ENCODE results near the gene CLK3.
"Not testable (repeated sequence)": the region's sequence is repeated elsewhere in the genome, so short reads cannot be mapped to it uniquely, and the experiment has no call there.

Gene CLK3

GRCh38 chr15:74646480-74646879, 30.8 kb downstream of the CLK3 start:
- DNase-seq: no peak

GRCh38 chr15:74648051-74648842, 32.6 kb downstream of the CLK3 start:
- DNase-seq: no peak

DNA sequence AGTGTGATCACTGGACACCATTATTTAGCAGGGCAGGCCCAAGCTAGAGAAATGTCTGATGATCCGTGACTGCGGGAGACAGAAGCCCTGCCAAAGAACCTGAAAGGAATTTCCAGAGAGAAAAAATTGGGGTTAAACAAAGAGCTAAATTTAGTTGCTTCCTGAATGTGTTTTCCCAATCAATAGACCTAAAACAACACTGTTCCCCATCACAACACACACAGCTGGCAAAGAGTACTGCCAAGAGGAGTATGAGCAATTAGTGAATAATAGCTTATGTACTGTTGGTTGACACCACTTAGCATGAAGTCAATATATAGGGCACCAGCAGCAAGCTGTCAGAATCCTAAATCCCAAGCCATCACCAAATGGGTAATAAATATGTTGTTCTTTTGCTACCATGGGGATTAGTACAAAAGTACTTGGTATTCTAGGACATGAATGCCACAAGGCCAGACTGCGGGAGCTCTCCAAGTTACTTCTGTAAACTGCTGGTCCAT, 35.7 kb downstream of the CLK3 start:
- no peak for DNase-seq

- no peak for DNase-seq
Observed at GRCh38 chr15:74653426-74654102, 37.9 kb downstream of the CLK3 start.

DNA sequence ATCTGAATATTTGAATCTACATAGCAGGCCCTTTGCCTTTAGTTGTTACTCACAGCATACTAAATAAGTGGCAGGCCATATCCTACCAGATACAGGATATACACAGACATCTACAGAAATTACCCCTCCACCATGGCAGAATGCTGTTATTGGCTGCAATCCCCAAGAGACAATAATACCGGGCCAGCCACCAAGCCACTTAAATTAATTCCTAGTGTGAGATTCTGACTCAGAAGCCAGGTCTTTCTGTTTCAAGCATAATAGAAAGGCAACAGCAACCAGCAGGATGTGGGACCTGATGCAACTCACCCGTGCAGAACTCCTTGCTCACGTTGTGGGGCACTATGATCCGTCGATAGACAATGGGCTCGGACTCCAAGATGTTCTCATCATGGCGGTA, 39.8 kb downstream of the CLK3 start:
- DNase-seq: no peak

DNA sequence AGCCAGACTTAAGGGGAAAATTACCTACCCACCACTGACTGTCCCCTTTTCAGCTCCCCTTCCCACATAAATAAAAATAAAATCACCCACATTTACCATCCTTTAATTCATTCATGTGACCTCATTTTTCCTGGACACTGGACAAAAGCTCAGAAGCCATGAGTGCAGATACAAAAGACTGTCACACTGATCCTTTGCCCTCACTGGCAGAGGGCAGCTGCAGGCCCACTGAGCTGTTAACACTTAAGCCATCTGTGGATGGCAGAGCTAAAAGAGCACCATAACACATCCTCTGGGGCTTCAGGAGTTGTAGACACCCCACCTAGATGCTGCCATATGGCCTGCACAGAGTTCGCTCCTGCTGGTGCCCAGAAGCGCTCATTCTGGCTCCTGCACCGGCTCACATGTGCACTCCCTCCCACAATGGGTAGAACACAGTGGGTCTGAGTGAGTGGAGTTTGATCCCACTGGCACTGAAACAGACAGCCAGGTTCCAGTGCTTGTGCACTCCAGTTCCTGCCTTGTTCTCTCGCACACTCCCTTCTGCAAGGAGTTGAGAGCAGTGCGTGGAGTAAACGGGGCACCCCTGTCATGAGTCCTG, 41.4 kb downstream of the CLK3 start:
- DNase-seq: no peak

DNA sequence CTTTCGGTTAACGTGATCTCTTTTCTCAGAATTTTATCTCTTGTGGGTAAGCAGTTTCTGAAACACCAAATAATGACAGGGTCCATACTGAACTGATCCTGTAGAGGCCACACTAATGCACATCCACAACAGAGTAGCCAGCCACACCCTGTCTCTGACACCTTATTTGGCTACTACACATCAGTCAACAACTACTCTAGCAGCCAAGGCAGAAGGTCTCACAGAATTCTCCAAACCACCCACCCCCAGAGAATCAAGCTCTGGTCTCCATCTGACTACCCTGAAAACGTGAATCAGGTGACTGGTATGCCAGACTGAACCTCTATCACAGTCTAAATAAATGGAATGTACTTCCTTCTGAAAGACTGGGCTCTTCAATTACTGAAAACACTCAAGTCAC, 42.2 kb downstream of the CLK3 start:
- no peak for DNase-seq

DNA sequence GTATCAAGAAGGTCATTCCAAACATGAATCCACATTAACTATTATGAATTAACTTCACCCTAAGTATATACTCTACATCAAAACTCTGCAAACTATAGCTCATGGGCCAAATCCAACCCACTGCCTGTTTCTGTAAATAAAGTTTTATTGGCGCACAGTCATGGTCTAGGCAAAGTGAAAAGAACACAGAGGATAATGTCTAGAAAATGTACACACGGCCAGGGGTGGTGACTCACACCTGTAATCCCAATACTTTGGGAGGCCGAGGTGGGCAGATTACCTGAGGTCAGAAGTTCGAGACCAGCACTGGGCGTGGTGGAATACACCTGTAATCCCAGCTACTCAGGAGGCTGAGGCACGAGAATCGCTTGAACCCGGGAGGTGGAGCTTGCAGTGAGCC, 45.6 kb downstream of the CLK3 start:
- not testable (repeated sequence) for DNase-seq

DNA sequence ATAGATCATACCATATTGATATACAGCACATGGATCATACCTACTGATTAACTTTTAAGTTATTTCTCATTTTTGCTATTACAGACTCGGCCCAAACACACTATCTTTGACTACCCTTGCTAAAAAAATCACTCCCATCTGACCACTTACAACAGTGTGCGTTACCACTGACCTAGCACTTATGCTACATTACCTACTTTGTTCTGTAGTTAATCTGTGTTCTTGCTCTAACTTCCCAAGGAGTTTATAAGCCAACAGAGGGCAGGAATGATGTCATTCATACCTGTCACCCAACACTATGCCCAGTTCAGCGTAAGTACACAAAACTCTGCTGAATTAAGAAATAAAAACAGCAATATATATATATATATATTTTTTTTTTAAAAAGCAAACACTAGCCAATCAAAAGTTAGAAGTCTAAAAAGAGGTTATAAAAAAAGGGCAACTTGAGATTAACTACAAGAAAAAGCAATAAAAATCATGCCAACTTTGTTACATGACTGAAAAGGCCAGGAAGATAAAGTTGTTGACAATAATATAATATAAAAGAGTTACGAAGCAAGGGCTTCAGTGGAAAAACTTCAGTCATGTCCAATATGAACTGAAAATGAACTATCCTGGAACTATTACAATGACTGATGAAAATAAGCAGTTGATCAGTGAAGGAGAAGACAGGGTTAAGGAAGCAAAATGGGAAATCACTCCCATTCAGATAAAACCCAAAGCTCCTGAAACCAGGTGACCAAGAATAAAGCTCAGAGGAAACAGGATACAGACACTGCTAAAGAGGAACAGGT, 46.6 kb downstream of the CLK3 start:
- no peak for DNase-seq

- DNase-seq: no peak
Observed at GRCh38 chr15:74663303-74664027, 47.8 kb downstream of the CLK3 start.

DNA sequence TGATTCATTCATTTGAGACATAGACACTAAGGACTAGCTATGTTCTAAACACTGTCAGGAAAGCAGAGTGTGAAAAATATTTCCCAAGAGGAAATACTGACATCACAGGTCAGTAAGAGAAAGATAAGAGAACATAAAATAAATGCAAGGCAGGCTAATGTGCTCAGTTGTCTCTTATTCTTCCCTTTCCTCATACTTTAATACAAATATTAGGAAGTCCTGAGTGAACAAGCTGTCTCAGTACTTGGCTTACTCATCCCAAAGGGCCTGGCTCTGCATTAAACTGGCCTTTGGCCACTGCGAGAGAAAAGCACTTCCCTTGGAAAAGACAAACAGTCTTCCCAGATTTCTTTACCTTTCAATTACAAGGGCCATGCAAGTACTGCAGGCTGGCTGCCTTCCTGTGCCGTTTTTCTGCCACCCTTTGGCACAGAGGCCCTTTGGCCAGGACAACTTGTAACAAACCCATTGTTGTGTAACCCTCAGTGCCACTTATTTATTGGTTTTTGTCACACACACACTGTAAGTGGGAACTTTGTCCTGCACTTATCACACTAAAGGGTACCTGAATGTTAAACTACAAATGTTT, 48.5 kb downstream of the CLK3 start:
- DNase-seq: no peak

DNA sequence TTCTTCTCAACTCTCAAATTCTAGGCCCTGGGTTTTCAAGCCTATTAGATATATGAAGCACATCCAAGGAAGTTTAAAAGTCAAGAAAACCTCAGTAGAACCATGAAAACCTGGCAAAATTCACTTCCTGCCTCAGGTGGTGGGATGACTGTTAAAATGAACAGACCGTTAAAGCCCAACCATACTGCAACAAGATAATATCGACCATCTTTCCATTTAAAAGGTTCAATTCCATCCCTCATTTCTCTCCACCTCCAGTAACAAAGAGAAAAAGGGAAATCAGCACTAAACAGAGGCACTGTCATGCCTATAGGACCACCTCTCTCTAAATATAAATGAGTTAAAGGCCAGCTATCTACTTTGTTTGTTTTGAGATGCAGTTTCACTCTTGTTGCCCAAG, 49.0 kb downstream of the CLK3 start:
- DNase-seq: no peak

DNA sequence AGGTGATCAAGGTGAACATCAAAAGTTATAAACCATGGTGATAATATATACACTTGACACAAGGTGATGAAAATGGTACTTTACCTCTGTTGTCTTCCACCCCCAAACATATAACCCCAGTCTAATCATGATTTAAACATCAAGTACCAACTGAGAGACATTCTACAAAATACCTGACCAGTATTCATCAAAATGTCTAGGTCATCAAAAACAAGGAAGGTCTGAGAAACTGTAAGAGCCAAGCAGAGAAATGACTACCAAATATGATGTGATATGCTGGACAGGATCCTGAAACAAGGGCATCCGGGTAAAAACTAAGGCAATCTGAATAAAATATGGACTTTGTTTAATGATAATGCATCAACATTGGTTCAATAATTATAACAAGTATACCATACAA, 52.3 kb downstream of the CLK3 start:
- no peak for DNase-seq

DNA sequence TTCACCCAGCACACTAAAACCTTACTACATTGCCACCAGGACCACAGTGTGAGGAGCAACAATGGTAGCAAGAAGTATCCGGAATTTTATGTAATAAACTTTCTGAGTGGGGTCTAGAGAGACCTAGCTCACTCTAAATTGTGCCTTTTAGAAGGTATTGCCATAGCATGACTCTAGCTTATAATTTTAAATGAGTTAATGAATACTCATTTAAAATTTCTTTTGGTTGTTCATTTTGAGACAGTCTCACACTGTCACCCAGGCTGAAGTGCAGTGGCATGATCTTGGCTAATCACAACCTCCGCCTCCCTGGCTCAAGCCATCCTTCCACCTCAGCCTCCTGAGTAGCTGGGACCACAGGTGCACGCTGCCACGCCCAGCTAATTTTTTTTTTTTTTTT, 54.0 kb downstream of the CLK3 start:
- no peak for DNase-seq

DNA sequence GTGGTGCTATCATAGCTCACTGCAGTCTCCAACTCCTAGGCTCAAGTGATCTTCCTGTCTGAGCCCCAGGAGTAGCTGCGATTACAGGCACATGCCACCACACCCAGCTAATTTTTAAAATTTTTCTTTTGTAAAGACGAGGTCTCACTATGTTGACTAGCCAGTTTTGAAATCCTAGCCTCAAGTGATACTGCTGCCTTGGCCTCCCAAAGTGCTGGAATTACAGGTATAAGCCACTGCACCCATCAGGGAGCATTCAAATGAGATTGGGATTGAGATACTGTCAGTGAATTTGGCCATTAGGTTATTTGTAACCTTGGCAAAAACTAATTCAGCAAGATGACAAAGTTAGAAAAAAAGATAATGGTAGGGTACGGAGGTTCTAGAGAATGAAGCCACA, 58.5 kb downstream of the CLK3 start:
- DNase-seq: no peak

- DNase-seq: no peak
Observed at GRCh38 chr15:74676801-74677200, 61.2 kb downstream of the CLK3 start.
